HPDE6-E6E7 (cell line): ENCODE measurements around the gene PPBP.

Experiments
- DNase-seq: peaks from one replicate; pipeline ENCODE4 v3.0.0; 2011; ENCODE audit warnings: missing footprints; ENCODE audit errors: extremely low spot score

PPBP gene

GRCh38 chr4:73988061-73988460, at the start of gene PPBP:
Gene PPBP (minus strand): TSS chr4:73988190. CDS start chr4:73988103, 87 bp downstream.
- no peak for DNase-seq

DNA sequence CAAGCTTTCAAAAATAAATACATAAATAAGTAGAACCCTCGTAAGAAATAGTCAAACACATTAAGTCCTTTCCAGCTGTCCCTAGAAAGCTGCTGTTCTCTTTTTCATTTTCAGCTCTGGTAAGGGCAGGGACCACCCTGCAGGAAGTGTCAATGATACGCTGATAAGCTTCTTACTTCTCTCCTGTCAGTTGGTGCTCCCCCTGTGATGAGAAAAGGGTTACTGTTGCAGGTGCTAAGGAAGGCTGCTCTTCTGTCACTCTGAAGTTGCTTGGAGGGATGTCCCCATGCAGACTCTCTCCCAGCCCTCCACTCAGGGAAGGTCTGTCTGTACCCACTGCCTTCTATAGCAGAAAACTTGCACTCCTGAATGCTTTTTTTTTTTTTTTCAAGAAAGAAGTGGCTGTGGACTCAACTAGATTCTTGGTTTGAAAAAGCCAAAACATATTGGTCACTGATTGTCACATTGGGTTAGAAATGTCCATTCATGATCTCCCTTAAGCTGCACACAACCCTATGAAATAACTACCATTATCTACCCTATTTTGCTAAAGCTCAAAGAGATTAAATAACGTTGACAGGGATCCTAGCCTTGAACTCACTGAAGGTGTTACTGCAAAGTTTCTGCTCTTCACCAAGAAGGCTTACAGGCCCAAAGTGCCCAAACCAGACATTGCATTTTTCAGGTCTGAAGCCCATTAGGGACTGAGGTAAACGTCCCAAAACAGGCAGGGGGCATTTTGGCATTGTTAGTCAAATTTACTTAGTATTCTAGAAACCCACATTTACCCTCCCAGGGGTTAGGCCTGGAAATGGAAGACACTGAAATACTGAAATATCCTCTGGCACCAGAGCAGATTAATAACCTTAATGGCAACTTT, 49.3 kb upstream of the PPBP start:
- DNase-seq: no peak

DNA sequence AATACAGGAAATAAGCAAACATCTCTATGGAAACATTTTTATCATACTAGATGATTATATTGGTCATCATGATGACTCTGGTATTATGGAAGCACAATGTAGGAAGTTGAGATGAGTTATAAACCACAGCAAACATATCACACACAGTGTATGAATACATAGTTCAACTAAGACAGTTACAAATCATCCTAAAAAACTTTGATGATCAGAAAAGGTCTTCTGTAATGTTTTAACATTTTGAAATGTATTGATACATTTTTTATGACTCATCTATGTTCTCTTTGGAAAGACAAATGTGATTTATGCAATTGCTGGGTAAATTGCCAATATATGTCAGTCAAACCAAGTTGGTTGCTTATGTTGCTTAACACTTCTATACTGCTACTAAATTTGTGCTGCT, 45.7 kb upstream of the PPBP start:
- no peak for DNase-seq

DNA sequence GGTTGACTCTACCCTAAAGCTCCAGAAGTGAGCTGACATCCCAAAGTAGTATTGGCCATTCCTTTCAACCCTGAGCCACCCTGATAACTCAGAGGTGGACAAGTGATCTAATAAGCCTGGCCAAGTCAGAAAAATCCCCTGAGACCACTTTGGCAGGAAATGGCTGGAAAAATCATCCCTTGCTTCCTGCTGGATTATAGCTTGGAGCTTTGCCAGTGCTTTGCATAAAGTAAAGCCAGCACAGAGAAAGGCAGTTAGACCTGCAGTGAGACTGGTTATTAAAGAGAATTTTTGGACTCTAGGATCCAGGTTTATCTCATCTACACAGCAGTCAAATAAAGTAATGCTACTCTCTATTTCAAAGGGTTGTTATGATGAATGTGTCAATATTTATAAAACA, 44.1 kb upstream of the PPBP start:
- no peak for DNase-seq

- DNase-seq: no peak
Observed at GRCh38 chr4:74031576-74031975, 43.6 kb upstream of the PPBP start.

- DNase-seq: no peak
Observed at GRCh38 chr4:74030285-74030684, 42.3 kb upstream of the PPBP start.

- no peak for DNase-seq
Observed at GRCh38 chr4:74028504-74028903, 40.5 kb upstream of the PPBP start.

DNA sequence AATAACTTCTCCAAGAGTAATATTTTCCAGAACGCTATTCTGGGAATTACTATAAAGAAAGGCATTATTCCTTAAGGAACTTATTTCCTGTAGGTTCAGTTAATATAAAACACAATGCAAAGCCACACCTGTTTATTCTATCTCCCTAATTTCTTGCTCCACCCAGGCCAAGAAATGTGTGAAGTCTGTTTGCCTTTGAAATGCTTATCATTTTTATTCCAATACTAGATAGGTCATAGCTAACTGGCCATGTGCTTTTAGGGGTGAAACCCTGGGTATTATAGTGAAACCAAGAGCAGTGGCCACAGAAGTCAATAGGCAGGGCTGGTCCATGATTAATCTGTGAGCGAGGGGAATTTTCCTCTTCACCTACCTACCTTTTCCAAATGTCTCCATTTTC, 35.7 kb upstream of the PPBP start:
- DNase-seq: no peak

GRCh38 chr4:74021601-74022000, 33.6 kb upstream of the PPBP start:
- no peak for DNase-seq

- no peak for DNase-seq
Observed at GRCh38 chr4:74018771-74019170, 30.8 kb upstream of the PPBP start.

DNA sequence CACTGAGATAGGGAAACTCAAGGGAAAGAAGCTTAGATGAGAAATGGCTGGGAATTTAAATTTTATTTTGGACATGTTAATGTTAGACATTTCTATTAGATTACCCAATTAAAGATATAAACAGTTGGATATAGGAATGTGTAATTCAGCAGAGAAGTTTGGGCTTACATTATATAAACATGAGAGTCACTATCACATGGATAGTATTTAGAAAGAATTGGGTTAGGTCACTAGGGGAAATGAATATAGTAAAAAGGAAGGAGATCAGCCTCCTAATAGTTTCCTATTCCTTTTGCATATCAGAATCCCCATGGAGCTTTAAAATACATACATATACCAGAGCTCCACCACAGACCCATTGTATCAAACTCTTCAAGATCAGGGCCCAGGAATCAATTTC, 30.1 kb upstream of the PPBP start:
- no peak for DNase-seq

DNA sequence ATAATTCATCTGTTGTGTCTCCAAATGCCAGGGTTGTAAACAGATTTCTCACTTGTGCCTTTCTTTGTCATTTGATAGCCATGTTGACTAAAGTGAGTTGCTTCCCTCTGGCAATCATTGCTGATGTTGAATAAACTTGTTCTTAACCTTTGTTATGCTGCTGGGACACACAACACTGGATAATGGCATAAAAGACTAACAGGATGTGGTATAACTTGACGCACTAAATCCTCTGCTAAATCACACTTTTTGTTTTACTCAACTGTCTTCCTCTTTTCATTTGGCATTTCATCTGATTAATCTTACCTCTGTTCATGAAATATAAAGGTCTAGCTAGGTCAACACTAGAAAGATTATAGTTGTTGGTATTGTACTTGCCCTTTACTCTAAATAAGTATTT, 28.1 kb upstream of the PPBP start:
- DNase-seq: no peak

DNA sequence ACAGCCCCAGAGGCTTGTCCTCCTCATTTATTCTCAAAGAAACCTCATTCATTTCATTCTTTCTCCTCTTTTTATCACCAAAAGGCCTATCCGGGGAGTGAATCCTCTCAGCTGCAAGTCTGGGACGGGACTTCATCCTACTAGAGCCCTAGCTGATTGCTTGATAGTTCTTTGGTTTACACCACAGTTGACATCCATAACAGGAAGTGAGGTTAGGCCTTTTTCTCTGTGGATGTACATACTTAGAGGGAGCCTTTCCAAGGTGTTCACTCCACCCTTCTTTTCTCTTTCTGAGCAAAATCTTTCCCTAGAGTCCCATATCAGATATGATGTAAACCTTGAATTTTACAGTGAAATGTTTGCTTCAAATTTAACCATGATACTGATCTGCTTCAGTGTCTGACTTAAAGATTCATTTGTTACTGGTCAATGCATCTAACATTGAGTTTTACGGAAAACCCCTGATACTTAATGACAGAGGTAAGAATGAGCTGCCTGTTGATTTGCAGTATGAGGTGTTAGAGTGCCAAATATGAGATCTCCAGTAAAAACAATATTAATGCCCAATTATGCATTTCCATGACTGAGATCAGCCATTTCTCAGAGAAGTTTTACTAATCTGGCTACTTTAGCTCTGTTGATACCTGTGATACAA, 27.3 kb upstream of the PPBP start:
- DNase-seq: no peak

DNA sequence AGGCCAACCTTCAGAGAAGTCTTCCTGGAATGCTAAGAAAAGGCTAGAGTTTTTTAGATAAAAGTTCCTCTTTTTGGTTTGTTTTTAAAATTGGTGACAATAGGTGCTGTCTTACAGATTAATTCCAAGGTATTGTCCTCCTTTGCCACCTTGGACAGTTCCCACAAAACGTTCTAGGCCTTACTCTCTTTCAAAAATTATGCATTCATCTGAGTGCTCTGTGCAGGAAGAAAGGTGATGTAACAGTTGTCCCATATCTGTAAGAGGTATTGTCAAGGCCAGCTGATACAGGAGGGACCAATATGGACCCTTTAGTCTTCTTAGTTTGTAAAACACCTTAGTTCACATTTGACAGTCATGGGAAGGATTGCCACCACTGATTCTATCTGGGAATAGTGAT, 26.3 kb upstream of the PPBP start:
- DNase-seq: no peak

- DNase-seq: no peak
Observed at GRCh38 chr4:74013264-74013663, 25.3 kb upstream of the PPBP start.

GRCh38 chr4:74012130-74012529, 24.1 kb upstream of the PPBP start:
- DNase-seq: no peak

- DNase-seq: no peak
Observed at GRCh38 chr4:74009307-74009706, 21.3 kb upstream of the PPBP start.

DNA sequence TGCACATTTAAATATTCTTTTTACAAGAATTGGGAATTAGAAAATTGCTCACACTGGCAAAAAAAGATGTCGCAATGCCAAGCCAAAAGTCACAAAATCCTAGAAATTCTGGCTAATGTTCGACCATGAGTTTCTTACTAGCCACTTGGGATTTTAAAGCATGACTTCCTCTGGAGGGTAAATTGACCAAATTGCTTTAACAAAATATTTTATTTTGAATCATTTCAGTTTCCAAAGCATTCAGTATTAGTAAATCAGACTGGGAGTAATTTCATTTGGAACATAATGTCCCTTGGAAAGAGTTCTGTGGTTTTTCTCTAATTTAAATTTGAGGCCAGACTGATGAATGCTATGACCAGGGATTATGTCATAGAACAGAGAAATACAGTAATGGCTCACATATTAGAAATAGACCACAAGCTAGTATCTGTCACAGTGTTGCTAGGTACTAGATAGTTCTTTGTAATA, 18.1 kb upstream of the PPBP start:
- DNase-seq: no peak

- no peak for DNase-seq
Observed at GRCh38 chr4:74005528-74005927, 17.5 kb upstream of the PPBP start.

DNA sequence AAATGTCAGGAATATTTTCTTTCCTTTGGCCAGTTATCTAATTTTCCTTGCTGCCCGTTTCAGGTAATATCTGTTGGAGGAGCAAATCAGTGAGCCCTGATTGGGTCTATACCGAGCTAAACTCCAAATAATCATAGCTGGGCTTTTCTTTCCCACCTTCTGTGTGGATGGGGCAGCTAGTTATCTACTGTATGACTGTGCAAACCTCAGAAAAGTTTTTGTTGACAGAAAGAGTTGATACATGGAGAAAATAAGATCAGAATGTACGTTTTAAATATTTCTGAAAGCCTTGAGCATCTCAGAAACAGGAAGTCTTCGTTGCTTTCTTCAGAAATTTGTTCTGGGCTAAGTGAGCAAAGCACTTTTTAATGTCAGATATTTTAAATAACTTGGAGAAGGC, 16.7 kb upstream of the PPBP start:
- no peak for DNase-seq

- no peak for DNase-seq
Observed at GRCh38 chr4:74000301-74000700, 12.3 kb upstream of the PPBP start.

- no peak for DNase-seq
Observed at GRCh38 chr4:73998040-73999011, 10.3 kb upstream of the PPBP start, which contains the start of gene CXCL5. Gene CXCL5 (minus strand): TSS chr4:73998677. CDS start chr4:73998581, 96 bp downstream.
